HCT116 (cell line): Measurements from ENCODE around the gene ALCAM. TPM values are rescaled to one million over a fixed set of nuclear protein-coding genes. Genes with fewer than 3 reads are reported as not detected.

Experiments used
- ATAC-seq: fragments of 200-7000 bp; cut with Tn5 transposase; 2 replicates; pipeline ENCODE4 v1.9.1; 2020; ENCODE audit warnings: mild to moderate bottlenecking, moderate library complexity
- BruUV-seq: library from RNA; stranded (reverse); fragments of 400-500 nt; replicated peaks from 2 replicates; lab custom pipeline; 2021; lab: Mats Ljungman, UMichigan
- CTCF ChIA-PET: fragments of 300-600 bp; sonication (Branson Sonifier 250); formaldehyde crosslinking; loops from one replicate; lab custom pipeline; 2021; ENCODE audit warnings: antibody characterized with exemption; lab: Charles Lee
- POLR2A ChIA-PET: fragments of 300-600, 350-600 bp; sonication (Branson Sonifier 250); formaldehyde crosslinking; loops from one replicate; lab custom pipeline; 2021; ENCODE audit warnings: antibody characterized with exemption; lab: Charles Lee
- RAD21 ChIA-PET, 2 experiments: fragments of 300-600 bp; sonication (Branson Sonifier 250); formaldehyde crosslinking; loops; one replicate each; lab custom pipeline; 2023; ENCODE audit warnings: low total read pairs in 2 of 2; ENCODE audit not compliant: uncharacterized antibody in 2 of 2, unreplicated experiment in 2 of 2, low non-redundant PET in 1 of 2; lab: Charles Lee
- DNase-seq: peaks from one replicate; pipeline ENCODE4 v3.0.0-alpha.2; 2010; ENCODE audit warnings: low read depth, low spot score
- H2AFZ ChIP-seq: fragments of 200-600 bp; shearing (Covaris generic), sonication (generic); 2 replicates; pipeline ENCODE4 v1.6.1; 2017; ENCODE audit warnings: low read depth, mixed run types, mixed read lengths, antibody characterized with exemption, low read length; ENCODE audit not compliant: poor library complexity, severe bottlenecking
- H3K27ac ChIP-seq: 2 replicates; pipeline ENCODE4 v1.5.1; 2012; ENCODE audit warnings: low read depth, low read length
- H3K27me3 ChIP-seq: fragments of 200-600 bp; sonication (generic); 2 replicates; pipeline ENCODE4 v1.6.1; 2016; ENCODE audit warnings: mixed run types, low read length, mixed read lengths; ENCODE audit not compliant: insufficient read depth
- H3K36me3 ChIP-seq, 2 experiments: fragments of 200-500 bp in 1 of 2; fragments of 200-600 bp in 1 of 2; sonication (Bioruptor generic) in 1 of 2; sonication (generic) in 1 of 2; 2 replicates each; pipeline versions ENCODE4 v1.5.1 to v1.6.1; 2014 to 2016; ENCODE audit warnings: low read length in 2 of 2, inconsistent platforms in 1 of 2, mixed read lengths in 1 of 2, mixed run types in 1 of 2; ENCODE audit not compliant: insufficient read depth in 2 of 2, control insufficient read depth in 1 of 2
- H3K4me1 ChIP-seq, 2 experiments: fragments of 200-600 bp in 1 of 2; sonication (generic) in 1 of 2; 2 replicates each; pipeline versions ENCODE4 v1.5.1 to v1.6.1; 2012 to 2017; ENCODE audit warnings: low read length in 2 of 2, inconsistent platforms in 1 of 2, mild to moderate bottlenecking in 1 of 2, mixed read lengths in 1 of 2, mixed run types in 1 of 2, moderate library complexity in 1 of 2; ENCODE audit not compliant: insufficient read depth in 2 of 2, control insufficient read depth in 1 of 2
- H3K4me2 ChIP-seq: fragments of 200-600 bp; sonication (generic); 2 replicates; pipeline ENCODE4 v1.6.1; 2017; ENCODE audit warnings: mixed run types, low read length, mixed read lengths
- H3K4me3 ChIP-seq, 2 experiments: fragments of 200-600 bp in 1 of 2; sonication (generic) in 1 of 2; replicated peaks in 1 of 2; 2 replicates each; pipeline ENCODE4 v1.5.1; 2011 to 2016; ENCODE audit warnings: low read length in 2 of 2, control low read depth in 1 of 2, low read depth in 1 of 2, mild to moderate bottlenecking in 1 of 2, mixed read lengths in 1 of 2, mixed run types in 1 of 2
- H3K79me2 ChIP-seq: fragments of 200-600 bp; sonication (generic); 2 replicates; pipeline ENCODE4 v1.6.1; 2017; ENCODE audit warnings: mild to moderate bottlenecking, mixed run types, low read length, moderate library complexity, mixed read lengths; ENCODE audit not compliant: insufficient read depth
- H3K9ac ChIP-seq: fragments of 200-600 bp; sonication (generic); 2 replicates; pipeline ENCODE4 v1.6.1; 2016; ENCODE audit warnings: low read length, mixed read lengths
- H3K9me2 ChIP-seq: fragments of 200-600 bp; sonication (generic), shearing (Covaris generic); 2 replicates; pipeline ENCODE4 v1.6.1; 2017; ENCODE audit warnings: mixed run types, mild to moderate bottlenecking, moderate library complexity; ENCODE audit not compliant: insufficient read depth
- H3K9me3 ChIP-seq, 2 experiments: fragments of 200-500 bp in 1 of 2; fragments of 200-600 bp in 1 of 2; sonication (Bioruptor generic) in 1 of 2; sonication (generic) in 1 of 2; 2 replicates each; pipeline ENCODE4 v1.6.1; 2014 to 2017; ENCODE audit warnings: low read length in 2 of 2, mixed read lengths in 2 of 2, inconsistent platforms in 1 of 2, low read depth in 1 of 2, mild to moderate bottlenecking in 1 of 2, mixed run types in 1 of 2, moderate library complexity in 1 of 2; ENCODE audit not compliant: control insufficient read depth in 1 of 2, insufficient read depth in 1 of 2
- H4K20me1 ChIP-seq: fragments of 200-600 bp; sonication (generic), shearing (Covaris generic); 2 replicates; pipeline ENCODE4 v1.6.1; 2017; ENCODE audit warnings: mixed run types, mild to moderate bottlenecking, moderate library complexity; ENCODE audit not compliant: insufficient read depth
- ATF3 ChIP-seq: IDR thresholded peaks from 2 replicates; pipeline ENCODE4 v1.6.1; 2012
- CEBPB ChIP-seq: IDR thresholded peaks from 2 replicates; pipeline ENCODE4 v1.6.1; 2012; ENCODE audit warnings: low read depth
- ELF1 ChIP-seq: IDR thresholded peaks from 2 replicates; pipeline ENCODE4 v1.6.1; 2012; ENCODE audit warnings: low read depth, borderline replicate concordance
- EZH2 ChIP-seq: fragments of 200-600 bp; sonication (generic); IDR thresholded peaks from 2 replicates; pipeline ENCODE4 v1.6.1; 2017; ENCODE audit warnings: antibody characterized with exemption, mixed run types
- EZH2phosphoT487 ChIP-seq: fragments of 200-600 bp; IDR thresholded peaks from 2 replicates; pipeline ENCODE4 v1.6.1; 2018; ENCODE audit warnings: antibody characterized with exemption, borderline replicate concordance
- FOSL1 ChIP-seq: IDR thresholded peaks from 2 replicates; pipeline ENCODE4 v1.6.1; 2012; ENCODE audit warnings: low read depth
- JUND ChIP-seq: IDR thresholded peaks from 2 replicates; pipeline ENCODE4 v1.6.1; 2012
- RAD21 ChIP-seq: IDR thresholded peaks from 2 replicates; pipeline ENCODE4 v1.6.1; 2012; ENCODE audit warnings: low read depth, mild to moderate bottlenecking
- REST ChIP-seq: IDR thresholded peaks from 2 replicates; pipeline ENCODE4 v1.6.1; 2012; ENCODE audit warnings: low read depth
- SP1 ChIP-seq: IDR thresholded peaks from 2 replicates; pipeline ENCODE4 v1.6.1; 2012; ENCODE audit warnings: low read depth
- SRF ChIP-seq: IDR thresholded peaks from 2 replicates; pipeline ENCODE4 v1.6.1; 2012; ENCODE audit warnings: low read depth
- TCF7L2 ChIP-seq: IDR thresholded peaks from 2 replicates; pipeline ENCODE4 v1.7.0; 2011; ENCODE audit warnings: borderline replicate concordance, inconsistent platforms; ENCODE audit not compliant: insufficient read depth, insufficient read length; ENCODE audit errors: extremely low read depth
- ZFX ChIP-seq: fragments of 450-650 bp; IDR thresholded peaks from 2 replicates; pipeline ENCODE4 v1.6.1; 2017
- intact Hi-C: fragments of 100-400 bp; cut with micrococcal nuclease; formaldehyde crosslinking; loops from 2 replicates; pipeline ENCODE4 v1.10.0; 2022
- total RNA-seq: library from RNA; stranded (reverse); gene quantifications from one replicate; pipeline ENCODE4 v1.2.1, GENCODE V29; 2021; ENCODE audit not compliant: unreplicated experiment

Gene ALCAM
- total RNA-seq, 1 experiment from 2014 or later: 56.7 TPM

- no peak for TF ChIP-seq EZH2phosphoT487
- no peak for TF ChIP-seq JUND
Observed at GRCh38 chr3:105440113-105440512, 73.4 kb downstream of the ALCAM start (continued).

GRCh38 chr3:105444725-105445124 lies 78.0 kb downstream of the ALCAM start:
- DNase-seq (no peak), ATAC-seq (no peak)
- Histone ChIP-seq H4K20me1 (no peaks in the 10 kb centered on the region), H3K4me2 (no peak overlapping the region), H3K9me3 (no peaks in the 10 kb centered on the region), H3K36me3 (no peaks in the 10 kb centered on the region), H3K4me1 (no peaks in the 10 kb centered on the region), H3K9me2 (no peaks in the 10 kb centered on the region), H2AFZ (no peak overlapping the region), H3K4me3 (no peak overlapping the region), H3K79me2 (no peaks in the 10 kb centered on the region; the same call in 1 of the 2 replicates), H3K27me3 (no peaks in the 10 kb centered on the region), H3K27ac (no peak overlapping the region), H3K9ac (no peak overlapping the region)
- ChIA-PET CTCF (no interaction called here), RAD21 (no interaction called here), POLR2A (no interaction called here)
- no TSS peak for BruUV-seq
- intact Hi-C loops: no loop called here
- no peak for TF ChIP-seq ELF1

GRCh38 chr3:105448338-105448982 lies 81.8 kb downstream of the ALCAM start:
- Histone ChIP-seq H3K9me3 (no peaks in the 10 kb centered on the region), H3K27ac (no peak overlapping the region), H3K9ac (no peak overlapping the region), H3K4me3 (no peak overlapping the region), H3K36me3 (no peaks in the 10 kb centered on the region), H4K20me1 (no peaks in the 10 kb centered on the region), H3K79me2 (peaks cover 4% of the 10 kb centered on the region), H3K4me1 (no peaks in the 10 kb centered on the region), H3K27me3 (no peaks in the 10 kb centered on the region), H3K9me2 (no peaks in the 10 kb centered on the region), H3K4me2 (no peak overlapping the region), H2AFZ (no peak overlapping the region)
- POLR2A ChIA-PET: no interaction called here
- CTCF ChIA-PET: no interaction called here
- no peak for ATAC-seq
- no TSS peak for BruUV-seq
- DNase-seq: no peak
- RAD21 ChIA-PET: no interaction called here
- intact Hi-C loops: no loop called here
- TF ChIP-seq SRF: no peak
- no peak for TF ChIP-seq ATF3
- TF ChIP-seq ELF1: no peak
- no peak for TF ChIP-seq FOSL1
- TF ChIP-seq CEBPB: no peak
- TF ChIP-seq ZFX: no peak
- TF ChIP-seq SP1: no peak
- TF ChIP-seq EZH2: no peak
- no peak for TF ChIP-seq JUND
- no peak for TF ChIP-seq RAD21
- no peak for TF ChIP-seq TCF7L2
- TF ChIP-seq EZH2phosphoT487: no peak
- TF ChIP-seq REST: no peak
